HepG2 (cell line): ENCODE measurements around the gene CIB1. TPM values are rescaled to one million over a fixed set of nuclear protein-coding genes. Genes with fewer than 3 reads are reported as not detected.

ENCODE experiments used
- MAZ ChIP-seq, 2 experiments: sonication (generic) in 1 of 2; formaldehyde crosslinking in 1 of 2; IDR thresholded peaks; 2 replicates each; pipeline versions ENCODE4 v1.5.0 to v1.6.1; 2012 to 2020; ENCODE audit warnings: low read depth in 2 of 2, mild to moderate bottlenecking in 2 of 2, borderline replicate concordance in 1 of 2, improper control_type of control experiment in 1 of 2, low read length in 1 of 2, missing genetic modification reagents in 1 of 2, moderate library complexity in 1 of 2
- PHB2 ChIP-seq: fragments of 450-650 bp; IDR thresholded peaks from 2 replicates; pipeline ENCODE4 v1.6.1; 2018; ENCODE audit not compliant: partially characterized antibody
- PHF8 ChIP-seq: sonication (generic); formaldehyde crosslinking; IDR thresholded peaks from 2 replicates; pipeline ENCODE4 v1.5.0; 2020; ENCODE audit warnings: missing genetic modification reagents
- RBM39 ChIP-seq: fragments of 200-400 bp; formaldehyde crosslinking; IDR thresholded peaks from one replicate; pipeline ENCODE4 v1.6.1; 2018; ENCODE audit warnings: antibody characterized with exemption, mild to moderate bottlenecking, low read depth, low read length; ENCODE audit not compliant: poor library complexity, severe bottlenecking
- ZKSCAN8 ChIP-seq: IDR thresholded peaks from 2 replicates; pipeline ENCODE4 v1.6.1; 2016; ENCODE audit warnings: borderline replicate concordance, missing genetic modification reagents, missing compliant biosample characterization
- ZNF17 ChIP-seq: sonication (generic); formaldehyde crosslinking; IDR thresholded peaks from 2 replicates; pipeline ENCODE4 v1.5.0; 2020; ENCODE audit warnings: mild to moderate bottlenecking, missing genetic modification reagents
- ZNF567 ChIP-seq: sonication (generic); formaldehyde crosslinking; IDR thresholded peaks from 2 replicates; pipeline ENCODE4 v1.8.1; 2023; ENCODE audit warnings: mild to moderate bottlenecking, missing genetic modification reagents, borderline replicate concordance
- ZNF616 ChIP-seq: sonication (generic); formaldehyde crosslinking; IDR thresholded peaks from 2 replicates; pipeline ENCODE4 v1.5.0; 2020; ENCODE audit warnings: low read depth, mild to moderate bottlenecking, missing genetic modification reagents
- ZNF879 ChIP-seq: sonication (generic); formaldehyde crosslinking; IDR thresholded peaks from 2 replicates; pipeline ENCODE4 v1.8.1; 2023; ENCODE audit warnings: missing genetic modification reagents
- polyA plus RNA-seq, 8 experiments: library from polyadenylated mRNA; depleted of rRNA in 3 of 8; stranded (reverse) in 7 of 8; unstranded in 1 of 8; fragments of >200 nt; fragmentation: Illumina TruSeq in 4 of 8; extraction: Trizol in 4 of 8; gene quantifications; 2 replicates each; pipeline versions ENCODE4 v1.2.1 to v1.2.3, GENCODE V29; 2011 to 2016; ENCODE audit warnings: low read depth in 4 of 8, missing spikeins in 1 of 8, mixed read lengths in 1 of 8; ENCODE audit not compliant: insufficient read depth in 1 of 8
- total RNA-seq, 5 experiments: library from RNA; depleted of rRNA; stranded (reverse); fragments of >200 nt; fragmentation: Illumina TruSeq; extraction: Trizol; gene quantifications; 2 replicates each; pipeline ENCODE4 v1.2.3, GENCODE V29; 2016; ENCODE audit warnings: low read depth in 1 of 5
- TF ChIP-seq, protein P1 (sequence below): sonication (generic); formaldehyde crosslinking; IDR thresholded peaks from 2 replicates; pipeline ENCODE4 v1.5.0; 2020; ENCODE audit warnings: mild to moderate bottlenecking, missing genetic modification reagents
- TF ChIP-seq, protein P2 (sequence below): sonication (generic); formaldehyde crosslinking; IDR thresholded peaks from 2 replicates; pipeline ENCODE4 v1.8.0; 2022; ENCODE audit warnings: mild to moderate bottlenecking, missing genetic modification reagents; ENCODE audit not compliant: insufficient replicate concordance
- TF ChIP-seq, protein P3 (sequence below): sonication (generic); formaldehyde crosslinking; IDR thresholded peaks from 2 replicates; pipeline ENCODE4 v1.5.1; 2020; ENCODE audit warnings: mild to moderate bottlenecking, missing genetic modification reagents, moderate library complexity
- TF ChIP-seq, protein P4 (sequence below): IDR thresholded peaks from 2 replicates; pipeline ENCODE4 v1.4.0; 2020; ENCODE audit warnings: mild to moderate bottlenecking, missing genetic modification reagents

CIB1 gene
- total and polyA plus RNA-seq, 2 of the 13 experiments (the other 11 are each of a cell fraction or from before 2014, with no cell fraction given) = 38.7 to 72.7 TPM

DNA sequence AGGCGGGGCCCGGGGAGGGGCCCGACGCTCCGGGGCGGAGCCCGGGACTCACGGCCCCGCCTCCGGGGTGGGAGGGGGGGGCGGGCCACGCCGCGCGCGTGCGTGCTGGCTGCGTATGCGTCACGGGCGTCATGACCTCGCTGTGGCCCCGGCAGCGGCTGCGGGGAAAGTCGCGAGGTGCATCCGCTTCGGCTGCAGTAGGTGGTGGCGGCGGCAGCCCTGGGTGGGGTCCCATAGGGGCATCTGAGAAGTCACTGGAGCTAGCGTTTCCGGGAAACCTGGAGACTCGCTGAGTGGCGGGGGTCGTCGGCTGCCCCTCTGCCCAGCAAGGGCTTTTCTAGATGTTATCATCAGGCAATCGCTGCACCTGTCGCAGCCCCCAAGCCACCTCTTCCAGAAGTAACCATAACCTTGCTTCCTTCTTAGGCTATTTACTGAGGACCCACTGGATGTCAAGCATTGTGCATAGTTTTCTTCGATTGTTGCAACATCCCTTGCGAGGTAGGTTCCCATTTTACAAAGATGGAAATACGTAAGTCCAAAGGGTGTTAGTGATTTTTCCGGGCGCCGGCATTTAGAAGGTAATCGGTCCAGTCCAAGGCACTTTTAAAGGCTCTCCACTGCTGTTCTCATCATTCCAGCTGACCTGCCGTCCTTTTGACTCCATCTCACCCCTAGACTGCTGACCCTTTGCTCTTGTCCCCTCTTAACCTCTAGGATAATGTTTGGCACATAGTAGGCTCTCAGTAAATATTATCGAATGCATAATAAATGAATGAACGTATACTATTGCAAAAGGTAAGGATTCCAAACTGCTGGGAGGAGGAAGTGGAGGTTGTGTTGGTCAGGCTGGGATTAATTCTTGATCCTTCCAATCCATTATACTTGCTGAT lies 601 bp upstream of the CIB1 start, which contains the start of gene GDPGP1 (continued):
- TF ChIP-seq MAZ (IDR thresholded peaks at IDR 0.05; ENCODE audit: borderline replicate concordance, low read depth, low read length) (no peak; the same call in none of the 2 replicates), MAZ (CRISPR knock-in tag; IDR thresholded peaks at IDR 0.05; ENCODE audit: low read depth) (peak; percentile 18; the same call in 1 of the 2 replicates), PHF8 (CRISPR knock-in tag) (peak; percentile 39; the same call in 1 of the 2 replicates), ZNF17 (CRISPR knock-in tag) (no peak), ZKSCAN8 (CRISPR knock-in tag) (no peak), ZNF616 (CRISPR knock-in tag) (no peak), ZNF567 (no peak), RBM39 (no peak), ZNF879 (CRISPR knock-in tag) (no peak), PHB2 (no peak)
- TF ChIP-seq, protein P1, sequence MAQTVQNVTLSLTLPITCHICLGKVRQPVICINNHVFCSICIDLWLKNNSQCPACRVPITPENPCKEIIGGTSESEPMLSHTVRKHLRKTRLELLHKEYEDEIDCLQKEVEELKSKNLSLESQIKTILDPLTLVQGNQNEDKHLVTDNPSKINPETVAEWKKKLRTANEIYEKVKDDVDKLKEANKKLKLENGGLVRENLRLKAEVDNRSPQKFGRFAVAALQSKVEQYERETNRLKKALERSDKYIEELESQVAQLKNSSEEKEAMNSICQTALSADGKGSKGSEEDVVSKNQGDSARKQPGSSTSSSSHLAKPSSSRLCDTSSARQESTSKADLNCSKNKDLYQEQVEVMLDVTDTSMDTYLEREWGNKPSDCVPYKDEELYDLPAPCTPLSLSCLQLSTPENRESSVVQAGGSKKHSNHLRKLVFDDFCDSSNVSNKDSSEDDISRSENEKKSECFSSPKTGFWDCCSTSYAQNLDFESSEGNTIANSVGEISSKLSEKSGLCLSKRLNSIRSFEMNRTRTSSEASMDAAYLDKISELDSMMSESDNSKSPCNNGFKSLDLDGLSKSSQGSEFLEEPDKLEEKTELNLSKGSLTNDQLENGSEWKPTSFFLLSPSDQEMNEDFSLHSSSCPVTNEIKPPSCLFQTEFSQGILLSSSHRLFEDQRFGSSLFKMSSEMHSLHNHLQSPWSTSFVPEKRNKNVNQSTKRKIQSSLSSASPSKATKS (CRISPR knock-in tag) = no peak
- TF ChIP-seq, protein P2, sequence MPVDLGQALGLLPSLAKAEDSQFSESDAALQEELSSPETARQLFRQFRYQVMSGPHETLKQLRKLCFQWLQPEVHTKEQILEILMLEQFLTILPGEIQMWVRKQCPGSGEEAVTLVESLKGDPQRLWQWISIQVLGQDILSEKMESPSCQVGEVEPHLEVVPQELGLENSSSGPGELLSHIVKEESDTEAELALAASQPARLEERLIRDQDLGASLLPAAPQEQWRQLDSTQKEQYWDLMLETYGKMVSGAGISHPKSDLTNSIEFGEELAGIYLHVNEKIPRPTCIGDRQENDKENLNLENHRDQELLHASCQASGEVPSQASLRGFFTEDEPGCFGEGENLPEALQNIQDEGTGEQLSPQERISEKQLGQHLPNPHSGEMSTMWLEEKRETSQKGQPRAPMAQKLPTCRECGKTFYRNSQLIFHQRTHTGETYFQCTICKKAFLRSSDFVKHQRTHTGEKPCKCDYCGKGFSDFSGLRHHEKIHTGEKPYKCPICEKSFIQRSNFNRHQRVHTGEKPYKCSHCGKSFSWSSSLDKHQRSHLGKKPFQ (CRISPR knock-in tag) = peak; percentile 77
- TF ChIP-seq, protein P3, sequence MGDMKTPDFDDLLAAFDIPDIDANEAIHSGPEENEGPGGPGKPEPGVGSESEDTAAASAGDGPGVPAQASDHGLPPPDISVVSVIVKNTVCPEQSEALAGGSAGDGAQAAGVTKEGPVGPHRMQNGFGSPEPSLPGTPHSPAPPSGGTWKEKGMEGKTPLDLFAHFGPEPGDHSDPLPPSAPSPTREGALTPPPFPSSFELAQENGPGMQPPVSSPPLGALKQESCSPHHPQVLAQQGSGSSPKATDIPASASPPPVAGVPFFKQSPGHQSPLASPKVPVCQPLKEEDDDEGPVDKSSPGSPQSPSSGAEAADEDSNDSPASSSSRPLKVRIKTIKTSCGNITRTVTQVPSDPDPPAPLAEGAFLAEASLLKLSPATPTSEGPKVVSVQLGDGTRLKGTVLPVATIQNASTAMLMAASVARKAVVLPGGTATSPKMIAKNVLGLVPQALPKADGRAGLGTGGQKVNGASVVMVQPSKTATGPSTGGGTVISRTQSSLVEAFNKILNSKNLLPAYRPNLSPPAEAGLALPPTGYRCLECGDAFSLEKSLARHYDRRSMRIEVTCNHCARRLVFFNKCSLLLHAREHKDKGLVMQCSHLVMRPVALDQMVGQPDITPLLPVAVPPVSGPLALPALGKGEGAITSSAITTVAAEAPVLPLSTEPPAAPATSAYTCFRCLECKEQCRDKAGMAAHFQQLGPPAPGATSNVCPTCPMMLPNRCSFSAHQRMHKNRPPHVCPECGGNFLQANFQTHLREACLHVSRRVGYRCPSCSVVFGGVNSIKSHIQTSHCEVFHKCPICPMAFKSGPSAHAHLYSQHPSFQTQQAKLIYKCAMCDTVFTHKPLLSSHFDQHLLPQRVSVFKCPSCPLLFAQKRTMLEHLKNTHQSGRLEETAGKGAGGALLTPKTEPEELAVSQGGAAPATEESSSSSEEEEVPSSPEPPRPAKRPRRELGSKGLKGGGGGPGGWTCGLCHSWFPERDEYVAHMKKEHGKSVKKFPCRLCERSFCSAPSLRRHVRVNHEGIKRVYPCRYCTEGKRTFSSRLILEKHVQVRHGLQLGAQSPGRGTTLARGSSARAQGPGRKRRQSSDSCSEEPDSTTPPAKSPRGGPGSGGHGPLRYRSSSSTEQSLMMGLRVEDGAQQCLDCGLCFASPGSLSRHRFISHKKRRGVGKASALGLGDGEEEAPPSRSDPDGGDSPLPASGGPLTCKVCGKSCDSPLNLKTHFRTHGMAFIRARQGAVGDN = peak; percentile 16; the same call in 1 of the 2 replicates
- TF ChIP-seq, protein P4, sequence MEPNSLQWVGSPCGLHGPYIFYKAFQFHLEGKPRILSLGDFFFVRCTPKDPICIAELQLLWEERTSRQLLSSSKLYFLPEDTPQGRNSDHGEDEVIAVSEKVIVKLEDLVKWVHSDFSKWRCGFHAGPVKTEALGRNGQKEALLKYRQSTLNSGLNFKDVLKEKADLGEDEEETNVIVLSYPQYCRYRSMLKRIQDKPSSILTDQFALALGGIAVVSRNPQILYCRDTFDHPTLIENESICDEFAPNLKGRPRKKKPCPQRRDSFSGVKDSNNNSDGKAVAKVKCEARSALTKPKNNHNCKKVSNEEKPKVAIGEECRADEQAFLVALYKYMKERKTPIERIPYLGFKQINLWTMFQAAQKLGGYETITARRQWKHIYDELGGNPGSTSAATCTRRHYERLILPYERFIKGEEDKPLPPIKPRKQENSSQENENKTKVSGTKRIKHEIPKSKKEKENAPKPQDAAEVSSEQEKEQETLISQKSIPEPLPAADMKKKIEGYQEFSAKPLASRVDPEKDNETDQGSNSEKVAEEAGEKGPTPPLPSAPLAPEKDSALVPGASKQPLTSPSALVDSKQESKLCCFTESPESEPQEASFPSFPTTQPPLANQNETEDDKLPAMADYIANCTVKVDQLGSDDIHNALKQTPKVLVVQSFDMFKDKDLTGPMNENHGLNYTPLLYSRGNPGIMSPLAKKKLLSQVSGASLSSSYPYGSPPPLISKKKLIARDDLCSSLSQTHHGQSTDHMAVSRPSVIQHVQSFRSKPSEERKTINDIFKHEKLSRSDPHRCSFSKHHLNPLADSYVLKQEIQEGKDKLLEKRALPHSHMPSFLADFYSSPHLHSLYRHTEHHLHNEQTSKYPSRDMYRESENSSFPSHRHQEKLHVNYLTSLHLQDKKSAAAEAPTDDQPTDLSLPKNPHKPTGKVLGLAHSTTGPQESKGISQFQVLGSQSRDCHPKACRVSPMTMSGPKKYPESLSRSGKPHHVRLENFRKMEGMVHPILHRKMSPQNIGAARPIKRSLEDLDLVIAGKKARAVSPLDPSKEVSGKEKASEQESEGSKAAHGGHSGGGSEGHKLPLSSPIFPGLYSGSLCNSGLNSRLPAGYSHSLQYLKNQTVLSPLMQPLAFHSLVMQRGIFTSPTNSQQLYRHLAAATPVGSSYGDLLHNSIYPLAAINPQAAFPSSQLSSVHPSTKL (CRISPR knock-in tag) = peak; percentile 17; the same call in 1 of the 2 replicates
